Measurements from ENCODE around the gene DNAJC10. TPM values are rescaled to one million over a fixed set of nuclear protein-coding genes. Genes with fewer than 3 reads are reported as not detected.
A peak's percentile ranks its signal among the peaks of the same experiment; 100 is the strongest.
"Not testable (repeated sequence)": the region's sequence is repeated elsewhere in the genome, so short reads cannot be mapped to it uniquely, and the experiment has no call there.

Gene DNAJC10
- total and polyA plus RNA-seq, 2 experiments from 2014 or later: 67.3 to 120 TPM

- Histone ChIP-seq H3K9me3 (ENCODE audit: low read depth) (no peaks in the 10 kb centered on the region), H3K27me3 (no peaks in the 10 kb centered on the region), H3K36me3 (replicated peaks; ENCODE audit: insufficient read depth, low read depth) (no peaks in the 10 kb centered on the region), H4K20me1 (ENCODE audit: insufficient read depth, poor library complexity, severe bottlenecking) (no peaks in the 10 kb centered on the region), H3K4me2 (peak overlapping the region; percentile 87), H3K4me3 (no peak overlapping the region), H3K4me1 (ENCODE audit: insufficient read depth) (peaks cover 6% of the 10 kb centered on the region), H3K79me2 (peaks cover 19% of the 10 kb centered on the region), H3K27ac (no peak overlapping the region), H3K9me2 (replicated peaks; ENCODE audit: insufficient read depth) (no peaks in the 10 kb centered on the region), H2AFZ (no peak overlapping the region)
- TF ChIP-seq EZH2phosphoT487 (IDR thresholded peaks at IDR 0.05; ENCODE audit: low read depth, severe bottlenecking, unreplicated experiment): no peak
- TF ChIP-seq EZH2 (IDR thresholded peaks at IDR 0.05; ENCODE audit: borderline replicate concordance): no peak
- no peak for TF ChIP-seq CTCF (IDR thresholded peaks at IDR 0.05; ENCODE audit: poor library complexity)
- no peak for DNase-seq (ENCODE audit: low spot score)
Measured at GRCh38 chr2:182717816-182718215, 1.8 kb downstream of the DNAJC10 start.

GRCh38 chr2:182718459-182718858 lies 2.4 kb downstream of the DNAJC10 start:
- H3K79me2 ChIP-seq: peaks cover 19% of the 10 kb centered on the region
- no peaks in the 10 kb centered on the region for H4K20me1 ChIP-seq (ENCODE audit: insufficient read depth, poor library complexity, severe bottlenecking)
- TF ChIP-seq CTCF (IDR thresholded peaks at IDR 0.05; ENCODE audit: poor library complexity) (no peak), EZH2phosphoT487 (IDR thresholded peaks at IDR 0.05; ENCODE audit: low read depth, severe bottlenecking, unreplicated experiment) (no peak), EZH2 (IDR thresholded peaks at IDR 0.05; ENCODE audit: borderline replicate concordance) (no peak)
- H2AFZ ChIP-seq: no peak overlapping the region
- peaks cover 6% of the 10 kb centered on the region for H3K4me1 ChIP-seq (ENCODE audit: insufficient read depth)
- WGBS (ENCODE audit: low lambda C conversion rate, missing lambda C conversion rate): 95% methylated on average over 4 of the region's 4 CpGs
- no peak overlapping the region for H3K27ac ChIP-seq
- H3K9me3 ChIP-seq (ENCODE audit: low read depth): no peaks in the 10 kb centered on the region
- DNase-seq (ENCODE audit: low spot score): no peak
- H3K9me2 ChIP-seq (replicated peaks; ENCODE audit: insufficient read depth): no peaks in the 10 kb centered on the region
- H3K36me3 ChIP-seq (replicated peaks; ENCODE audit: insufficient read depth, low read depth): no peaks in the 10 kb centered on the region
- H3K4me2 ChIP-seq: no peak overlapping the region
- no peaks in the 10 kb centered on the region for H3K27me3 ChIP-seq
- no peak overlapping the region for H3K4me3 ChIP-seq

- DNase-seq (ENCODE audit: low spot score); H3K9me2 ChIP-seq (replicated peaks; ENCODE audit: insufficient read depth); H3K27ac ChIP-seq; H3K4me2 ChIP-seq; H3K9me3 ChIP-seq (ENCODE audit: low read depth); H4K20me1 ChIP-seq (ENCODE audit: insufficient read depth, poor library complexity, severe bottlenecking); H3K36me3 ChIP-seq (replicated peaks; ENCODE audit: insufficient read depth, low read depth); H3K4me1 ChIP-seq (ENCODE audit: insufficient read depth); H3K27me3 ChIP-seq; H3K4me3 ChIP-seq; H2AFZ ChIP-seq: not testable (repeated sequence)
- H3K79me2 ChIP-seq: peaks cover 19% of the 10 kb centered on the region
- WGBS (ENCODE audit: low lambda C conversion rate, missing lambda C conversion rate): 93% methylated on average over 8 of the region's 8 CpGs
Measured at GRCh38 chr2:182719116-182719515, 3.1 kb downstream of the DNAJC10 start.

GRCh38 chr2:182724656-182725055 lies 8.6 kb downstream of the DNAJC10 start:
- DNase-seq (ENCODE audit: low spot score): no peak
- H3K4me3 ChIP-seq: no peak overlapping the region
- H3K36me3 ChIP-seq (replicated peaks; ENCODE audit: insufficient read depth, low read depth): no peaks in the 10 kb centered on the region
- H3K9me3 ChIP-seq (ENCODE audit: low read depth): no peaks in the 10 kb centered on the region
- H3K79me2 ChIP-seq: no peaks in the 10 kb centered on the region
- TF ChIP-seq EZH2phosphoT487 (IDR thresholded peaks at IDR 0.05; ENCODE audit: low read depth, severe bottlenecking, unreplicated experiment): no peak
- no peak for TF ChIP-seq CTCF (IDR thresholded peaks at IDR 0.05; ENCODE audit: poor library complexity)
- TF ChIP-seq EZH2 (IDR thresholded peaks at IDR 0.05; ENCODE audit: borderline replicate concordance): no peak
- H2AFZ ChIP-seq: no peak overlapping the region
- WGBS (ENCODE audit: low lambda C conversion rate, missing lambda C conversion rate): 59% methylated on average over 3 of the region's 3 CpGs
- H4K20me1 ChIP-seq (ENCODE audit: insufficient read depth, poor library complexity, severe bottlenecking): no peaks in the 10 kb centered on the region
- no peaks in the 10 kb centered on the region for H3K9me2 ChIP-seq (replicated peaks; ENCODE audit: insufficient read depth)
- H3K4me1 ChIP-seq (ENCODE audit: insufficient read depth): no peaks in the 10 kb centered on the region
- no peak overlapping the region for H3K27ac ChIP-seq
- peak overlapping the region; percentile 9 for H3K4me2 ChIP-seq
- H3K27me3 ChIP-seq: no peaks in the 10 kb centered on the region
